PFSK-1 (cell line): ENCODE results near the gene S100A2.

Experiments used
- FOXP2 ChIP-seq: optimal IDR thresholded peaks from 2 replicates; pipeline ENCODE3; 2011; ENCODE audit warnings: borderline replicate concordance, control low read depth, inconsistent platforms; ENCODE audit not compliant: insufficient read depth; ENCODE audit errors: extremely low read length, extremely low read depth
- POLR2AphosphoS5 ChIP-seq: IDR thresholded peaks from 2 replicates; pipeline ENCODE4 v1.6.1; 2012; ENCODE audit warnings: low read depth, mild to moderate bottlenecking, control low read depth, low read length, moderate library complexity
- REST ChIP-seq, 2 experiments: IDR thresholded peaks; 2 replicates each; pipeline versions ENCODE4 v1.6.1 to v1.8.0; 2011 to 2012; ENCODE audit warnings: low read depth in 2 of 2, low read length in 2 of 2, control low read depth in 1 of 2, inconsistent platforms in 1 of 2, mild to moderate bottlenecking in 1 of 2, moderate library complexity in 1 of 2; ENCODE audit not compliant: insufficient read depth in 1 of 2
- SIN3A ChIP-seq: IDR thresholded peaks from 2 replicates; pipeline ENCODE4 v1.6.1; 2012; ENCODE audit warnings: mild to moderate bottlenecking, low read length, moderate library complexity, borderline replicate concordance; ENCODE audit not compliant: insufficient read depth
- TAF1 ChIP-seq: IDR thresholded peaks from 2 replicates; pipeline ENCODE4 v1.6.1; 2012; ENCODE audit warnings: low read length, control low read depth, borderline replicate concordance; ENCODE audit not compliant: insufficient read depth

- TF ChIP-seq POLR2AphosphoS5: no peak
- TF ChIP-seq TAF1: no peak
- TF ChIP-seq REST (IDR thresholded peaks at IDR 0.05; ENCODE audit: insufficient read depth in 1 of 2, low read depth in 2 of 2, low read length in 2 of 2): no peak
- TF ChIP-seq SIN3A: no peak
- TF ChIP-seq FOXP2: no peak
Observed at GRCh38 chr1:153538315-153538821, 27.3 kb downstream of the S100A2 start.
